A673 (cell line): ENCODE data around the gene CHST12.

Experiments
- CTCF ChIP-seq: fragments of 300-800, 200-600 bp; sonication (generic); conservative IDR thresholded peaks from 2 replicates; pipeline ENCODE4 v1.5.1; 2017; ENCODE audit warnings: low read depth, mild to moderate bottlenecking, antibody characterized with exemption, low read length, moderate library complexity, mixed read lengths
- EZH2 ChIP-seq: fragments of 200-600 bp; sonication (generic); IDR thresholded peaks from 2 replicates; pipeline ENCODE4 v1.6.1; 2017; ENCODE audit warnings: borderline replicate concordance, low read depth, mild to moderate bottlenecking, mixed read lengths, antibody characterized with exemption, low read length; ENCODE audit not compliant: poor library complexity, severe bottlenecking

GRCh38 chr7:2437136-2437535, 33.7 kb downstream of the CHST12 start:
- TF ChIP-seq EZH2 (no peak), CTCF (no peak)
